Measurements from ENCODE around the gene METTL24.
"Not testable (repeated sequence)": the region's sequence is repeated elsewhere in the genome, so short reads cannot be mapped to it uniquely, and the experiment has no call there.

METTL24 gene

DNA sequence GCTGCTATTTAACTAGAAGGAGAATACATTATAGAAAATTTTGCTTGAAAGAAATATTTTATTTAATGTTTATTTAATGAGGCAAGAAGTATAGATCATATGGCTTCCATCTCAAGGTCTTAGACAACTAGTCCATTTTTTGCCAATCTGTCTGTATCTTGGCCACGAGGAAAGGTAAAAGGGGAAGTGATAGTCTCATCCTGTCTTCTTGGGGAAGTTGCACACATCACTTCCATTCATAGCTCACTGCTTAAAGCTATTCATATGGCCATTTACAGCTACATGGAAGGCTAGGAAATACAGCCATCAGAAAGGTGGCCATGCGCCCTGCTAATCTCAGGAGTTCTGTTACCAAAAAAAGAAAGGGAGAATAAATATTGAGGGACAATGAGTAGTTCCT lies 50.8 kb downstream of the METTL24 start:
- H3K4me3 ChIP-seq (ENCODE audit: low read depth, low read length) = no peak overlapping the region
- no peak for TF ChIP-seq CTCF (IDR thresholded peaks at IDR 0.05; ENCODE audit: borderline replicate concordance, insufficient read depth, low read depth, low read length)

DNA sequence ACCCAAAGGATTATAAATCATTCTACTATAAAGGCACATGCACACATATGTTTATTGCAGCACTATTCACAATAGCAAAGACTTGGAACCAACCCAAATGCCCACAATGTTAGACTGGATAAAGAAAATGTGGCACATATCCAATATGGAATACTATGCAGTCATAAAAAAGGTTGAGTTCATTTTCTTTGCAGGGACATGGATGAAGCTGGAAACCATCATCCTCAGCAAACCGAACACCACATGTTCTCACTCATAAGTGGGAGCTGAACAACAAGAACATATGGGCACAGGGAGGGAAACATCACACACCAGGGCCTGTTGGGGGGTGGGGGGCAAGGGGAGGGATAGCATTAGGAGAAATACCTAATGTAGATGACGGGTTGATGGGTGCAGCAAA lies 52.3 kb downstream of the METTL24 start:
- H3K4me3 ChIP-seq (ENCODE audit: low read depth, low read length) = not testable (repeated sequence)

DNA sequence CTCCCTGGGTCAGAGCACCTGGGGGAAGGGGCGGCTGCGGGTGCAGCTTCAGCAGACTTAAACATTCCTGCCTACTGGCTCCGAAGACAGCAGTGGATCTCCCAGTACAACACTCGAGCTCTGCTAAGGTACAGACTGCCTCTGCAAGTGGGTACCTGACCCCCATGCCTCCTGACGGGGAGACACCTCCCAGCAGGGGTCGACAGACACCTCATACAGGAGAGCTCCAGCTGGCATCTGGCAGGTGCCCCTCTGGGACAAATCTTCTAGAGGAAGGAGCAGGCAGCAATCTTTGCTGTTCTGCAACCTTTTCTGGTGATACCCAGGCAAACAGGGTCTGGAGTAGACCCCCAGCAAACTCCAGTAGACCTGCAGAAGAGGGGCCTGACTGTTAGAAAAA lies 54.5 kb downstream of the METTL24 start:
- not testable (repeated sequence) for H3K4me3 ChIP-seq (ENCODE audit: low read depth, low read length)

- H3K4me3 ChIP-seq (ENCODE audit: low read depth, low read length) = no peak overlapping the region
- TF ChIP-seq CTCF (IDR thresholded peaks at IDR 0.05; ENCODE audit: borderline replicate concordance, insufficient read depth, low read depth, low read length) = no peak
These were observed 59.2 kb downstream of the METTL24 start for GRCh38 chr6:110298916-110299315.

GRCh38 chr6:110298411-110298810 lies 59.7 kb downstream of the METTL24 start:
- no peak overlapping the region for H3K4me3 ChIP-seq (ENCODE audit: low read depth, low read length)
- TF ChIP-seq CTCF (IDR thresholded peaks at IDR 0.05; ENCODE audit: borderline replicate concordance, insufficient read depth, low read depth, low read length) = no peak

DNA sequence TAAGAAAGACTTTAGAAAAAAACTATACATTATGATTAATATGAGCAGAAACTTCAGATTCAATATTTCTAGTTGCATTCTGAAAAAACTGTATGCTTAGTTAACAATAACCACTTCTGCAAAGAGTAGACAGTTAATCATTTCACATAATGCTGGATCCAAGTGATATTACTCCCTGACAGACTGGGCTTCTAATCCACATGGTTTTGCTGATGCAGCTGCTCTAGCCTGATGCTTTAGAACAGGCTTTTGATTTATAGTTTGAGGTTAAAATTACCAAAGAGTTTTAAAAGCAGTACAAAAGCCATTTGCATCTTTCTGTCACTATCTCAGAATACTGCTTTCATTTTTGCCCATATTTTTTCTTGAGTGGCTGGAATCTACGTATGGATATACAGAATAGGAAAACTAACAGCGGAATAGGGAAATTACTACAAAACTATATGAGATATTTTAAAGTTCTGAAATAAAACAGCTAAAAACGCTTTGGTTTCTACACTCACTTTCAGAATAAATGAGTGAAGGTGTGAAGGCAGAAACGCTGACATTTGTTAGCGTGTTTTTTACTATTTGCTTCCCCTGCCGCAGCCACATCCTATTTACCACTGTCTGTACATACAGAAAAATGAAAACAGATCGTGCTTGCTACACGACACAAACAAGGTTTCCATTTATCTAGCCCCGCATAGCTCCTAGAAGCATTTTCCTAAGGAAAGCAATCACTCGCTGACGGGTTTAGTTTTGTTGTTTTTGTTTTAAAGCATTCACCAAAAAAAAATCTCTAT lies 61.7 kb downstream of the METTL24 start:
- no peak overlapping the region for H3K4me3 ChIP-seq (ENCODE audit: low read depth, low read length)
- TF ChIP-seq CTCF (IDR thresholded peaks at IDR 0.05; ENCODE audit: borderline replicate concordance, insufficient read depth, low read depth, low read length) = no peak

DNA sequence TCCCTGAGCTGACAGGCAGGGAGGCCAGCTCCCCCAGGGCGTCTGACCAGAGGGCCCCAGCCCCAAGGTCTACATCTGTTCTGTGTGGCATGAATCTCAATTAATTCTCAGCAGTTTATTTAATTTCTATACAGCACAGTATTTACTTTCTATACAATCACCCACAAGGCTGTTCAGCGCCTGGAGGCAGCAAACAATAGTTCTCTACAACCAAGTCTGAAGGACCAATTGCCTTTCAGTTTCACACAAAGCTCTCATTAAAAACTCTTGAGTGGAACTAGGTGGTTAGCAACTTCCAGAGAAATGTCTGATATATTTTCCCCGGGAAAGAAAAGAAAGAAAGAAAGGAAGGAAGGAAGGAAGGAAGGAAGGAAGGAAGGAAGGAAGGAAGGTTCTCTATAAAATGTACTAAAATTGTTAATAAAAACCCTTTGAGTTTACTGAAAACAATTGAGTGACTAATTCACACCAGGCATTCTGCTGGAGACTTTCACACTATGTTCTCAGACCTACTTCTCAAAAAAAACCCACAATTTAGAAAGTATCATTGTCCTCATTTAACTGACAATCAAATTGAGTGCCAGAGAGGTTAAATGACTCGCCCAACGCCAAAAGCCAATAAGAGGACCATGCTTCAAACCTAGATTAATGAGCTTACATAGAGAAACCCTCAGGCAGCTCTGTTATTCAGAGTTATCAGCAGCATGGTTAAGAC lies 62.5 kb downstream of the METTL24 start:
- H3K4me3 ChIP-seq (ENCODE audit: low read depth, low read length) = no peak overlapping the region
- TF ChIP-seq CTCF (IDR thresholded peaks at IDR 0.05; ENCODE audit: borderline replicate concordance, insufficient read depth, low read depth, low read length) = no peak

All from GM12875 (cell line).